HEK293T (cell line): Measurements from ENCODE around the gene KIT.

Experiments
- CTCF ChIA-PET: fragments of 350-600 bp; formaldehyde crosslinking; extraction: SDS; loops from one replicate; lab custom pipeline; 2021; ENCODE audit warnings: antibody characterized with exemption, inconsistent platforms; lab: Yijun Ruan, JAX
- POLR2A ChIA-PET: fragments of 350-600 bp; formaldehyde crosslinking; extraction: SDS; loops from one replicate; lab custom pipeline; 2020; ENCODE audit warnings: antibody characterized with exemption, inconsistent platforms; lab: Yijun Ruan, JAX
- DNase-seq: peaks from one replicate; pipeline ENCODE4 v3.0.0; 2012; ENCODE audit warnings: mixed read lengths; ENCODE audit errors: extremely low spot score
- ARNT ChIP-seq: fragments of 450-650 bp; IDR thresholded peaks from 2 replicates; pipeline ENCODE4 v1.6.1; 2017; ENCODE audit warnings: mild to moderate bottlenecking
- BHLHE40 ChIP-seq: fragments of 450-650 bp; IDR thresholded peaks from 2 replicates; pipeline ENCODE4 v1.6.1; 2016; ENCODE audit warnings: mild to moderate bottlenecking, moderate library complexity, borderline replicate concordance
- CTBP1 ChIP-seq: fragments of 450-650 bp; IDR thresholded peaks from 2 replicates; pipeline ENCODE4 v1.6.1; 2016; ENCODE audit warnings: borderline replicate concordance
- ELF4 ChIP-seq: fragments of 450-650 bp; IDR thresholded peaks from 2 replicates; pipeline ENCODE4 v1.6.1; 2017; ENCODE audit warnings: antibody characterized with exemption
- FOXA1 ChIP-seq: fragments of 450-650 bp; IDR thresholded peaks from 2 replicates; pipeline ENCODE4 v1.6.1; 2016; ENCODE audit warnings: mild to moderate bottlenecking
- FOXK2 ChIP-seq: fragments of 450-650 bp; IDR thresholded peaks from 2 replicates; pipeline ENCODE4 v1.6.1; 2016; ENCODE audit warnings: mild to moderate bottlenecking
- FOXM1 ChIP-seq: fragments of 450-650 bp; IDR thresholded peaks from 2 replicates; pipeline ENCODE4 v1.6.1; 2017; ENCODE audit warnings: mild to moderate bottlenecking, borderline replicate concordance
- HDGF ChIP-seq: fragments of 450-650 bp; IDR thresholded peaks from 2 replicates; pipeline ENCODE4 v1.6.1; 2017; ENCODE audit warnings: antibody characterized with exemption, borderline replicate concordance
- L3MBTL2 ChIP-seq: fragments of 450-650 bp; conservative IDR thresholded peaks from 2 replicates; pipeline ENCODE4 v1.6.1; 2016; ENCODE audit warnings: mild to moderate bottlenecking
- LEF1 ChIP-seq: fragments of 450-650 bp; IDR thresholded peaks from 2 replicates; pipeline ENCODE4 v1.6.1; 2017; ENCODE audit warnings: mild to moderate bottlenecking, borderline replicate concordance
- NFRKB ChIP-seq: fragments of 450-650 bp; IDR thresholded peaks from 2 replicates; pipeline ENCODE4 v1.6.1; 2016; ENCODE audit warnings: mild to moderate bottlenecking, moderate library complexity
- SP1 ChIP-seq: fragments of 450-650 bp; IDR thresholded peaks from 2 replicates; pipeline ENCODE4 v1.6.1; 2017
- SUZ12 ChIP-seq: fragments of 450-650 bp; IDR thresholded peaks from 2 replicates; pipeline ENCODE4 v1.6.1; 2016; ENCODE audit warnings: mild to moderate bottlenecking
- TARDBP ChIP-seq: fragments of 450-650 bp; IDR thresholded peaks from 2 replicates; pipeline ENCODE4 v1.6.1; 2016
- ZNF384 ChIP-seq: fragments of 450-650 bp; IDR thresholded peaks from 2 replicates; pipeline ENCODE4 v1.6.1; 2016
- TF ChIP-seq, protein P1 (sequence below): fragments of 450-650 bp; IDR thresholded peaks from 2 replicates; pipeline ENCODE4 v1.6.1; 2016

KIT gene

GRCh38 chr4:54662123-54662522, 4.4 kb downstream of the KIT start:
- TF ChIP-seq ARNT: no peak
- TF ChIP-seq SP1: no peak
- TF ChIP-seq, protein P1, sequence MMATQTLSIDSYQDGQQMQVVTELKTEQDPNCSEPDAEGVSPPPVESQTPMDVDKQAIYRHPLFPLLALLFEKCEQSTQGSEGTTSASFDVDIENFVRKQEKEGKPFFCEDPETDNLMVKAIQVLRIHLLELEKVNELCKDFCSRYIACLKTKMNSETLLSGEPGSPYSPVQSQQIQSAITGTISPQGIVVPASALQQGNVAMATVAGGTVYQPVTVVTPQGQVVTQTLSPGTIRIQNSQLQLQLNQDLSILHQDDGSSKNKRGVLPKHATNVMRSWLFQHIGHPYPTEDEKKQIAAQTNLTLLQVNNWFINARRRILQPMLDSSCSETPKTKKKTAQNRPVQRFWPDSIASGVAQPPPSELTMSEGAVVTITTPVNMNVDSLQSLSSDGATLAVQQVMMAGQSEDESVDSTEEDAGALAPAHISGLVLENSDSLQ: peak; percentile 60
- no peak for TF ChIP-seq SUZ12
- no peak for DNase-seq
- POLR2A ChIA-PET: no interaction called here
- CTCF ChIA-PET: no interaction called here

DNA sequence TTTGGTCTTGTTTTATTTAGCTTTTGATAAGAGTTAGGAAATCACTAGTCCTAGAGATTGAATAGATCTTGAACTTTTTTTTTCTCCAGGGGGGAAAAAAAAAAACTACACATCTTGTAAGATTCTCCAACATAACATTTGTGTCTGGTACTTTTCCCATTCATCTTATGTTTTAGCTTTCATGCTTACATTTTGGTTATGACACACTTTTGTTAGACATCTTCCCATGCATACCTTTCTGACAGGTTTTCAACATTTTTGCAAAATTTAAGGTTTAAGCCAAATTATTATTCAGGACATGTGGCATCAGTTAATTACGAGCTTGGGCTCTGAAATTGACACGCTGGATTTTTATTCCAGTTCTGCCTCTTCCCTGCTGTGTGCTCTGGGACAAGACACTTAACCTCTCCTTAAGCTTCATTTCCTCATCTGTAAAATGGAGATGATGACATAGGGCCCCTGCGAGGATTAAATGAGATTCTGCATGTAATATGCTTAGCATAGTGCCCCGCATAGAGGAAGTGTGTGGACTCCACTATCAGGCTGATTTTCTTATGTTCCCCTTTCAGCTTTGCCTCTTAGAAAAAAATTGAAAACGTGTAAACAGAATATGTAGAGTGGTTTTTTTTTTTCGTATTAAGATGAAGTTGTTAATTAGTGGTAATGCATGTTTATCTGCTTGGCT, 5.3 kb downstream of the KIT start:
- ChIA-PET CTCF (interaction anchor here (0.5 kb wide), 1 partner anchor 841 kb away, joined by 3 read pairs; no protein-coding TSS in a partner anchor), POLR2A (no interaction called here)
- TF ChIP-seq LEF1 (no peak), BHLHE40 (no peak), ARNT (no peak), HDGF (no peak), SUZ12 (no peak), ZNF384 (no peak), FOXK2 (no peak), NFRKB (no peak), ELF4 (no peak), TARDBP (no peak), SP1 (no peak), FOXA1 (no peak), FOXM1 (no peak), CTBP1 (no peak), L3MBTL2 (no peak)
- TF ChIP-seq, protein P1: no peak
- DNase-seq: no peak

- ChIA-PET CTCF (no interaction called here), POLR2A (no interaction called here)
- TF ChIP-seq NFRKB (no peak), TARDBP (no peak), CTBP1 (no peak), HDGF (no peak), BHLHE40 (no peak)
- DNase-seq: no peak
Observed at GRCh38 chr4:54664400-54664799, 6.6 kb downstream of the KIT start.

DNA sequence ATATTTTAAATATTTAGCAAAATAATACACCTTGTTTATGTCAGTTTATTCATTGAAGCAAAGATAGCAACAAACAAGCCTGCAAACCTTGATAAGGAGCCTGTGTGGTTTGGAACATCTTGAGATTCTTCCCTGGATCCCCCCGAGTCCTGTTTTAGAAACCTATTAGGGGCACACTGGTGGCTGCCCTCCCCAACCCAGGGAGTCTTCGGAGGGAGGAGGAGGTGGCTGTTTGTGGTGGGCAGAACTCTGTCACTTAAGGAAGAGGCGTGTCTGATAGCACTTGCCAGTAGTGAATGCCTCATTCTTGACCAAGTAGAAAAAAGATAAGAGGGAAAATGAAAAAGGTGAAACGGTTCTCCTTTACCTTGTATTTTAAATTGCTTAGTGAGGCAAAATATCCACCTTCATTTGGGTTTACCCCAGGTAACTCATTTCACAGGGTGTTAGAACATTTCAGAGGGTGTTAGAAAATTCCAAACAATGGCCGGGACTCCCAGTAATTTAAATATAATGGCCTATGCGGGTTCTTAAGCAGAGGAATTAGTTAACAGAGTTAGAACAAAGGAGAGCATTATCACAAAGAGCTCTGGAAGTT, 10.4 kb downstream of the KIT start:
- CTCF ChIA-PET: interaction anchor here (0.5 kb wide), 1 partner anchor 173 kb away, joined by 3 read pairs; no protein-coding TSS in a partner anchor
- no peak for TF ChIP-seq L3MBTL2
- no peak for TF ChIP-seq HDGF
- TF ChIP-seq, protein P1: no peak
- POLR2A ChIA-PET: no interaction called here
- DNase-seq: no peak

GRCh38 chr4:54669831-54670230, 12.1 kb downstream of the KIT start:
- POLR2A ChIA-PET: no interaction called here
- CTCF ChIA-PET: interaction anchor here (0.5 kb wide), 1 partner anchor 85 kb away, joined by 3 read pairs; no protein-coding TSS in a partner anchor
- TF ChIP-seq CTBP1 (no peak), FOXM1 (no peak), FOXK2 (no peak), FOXA1 (no peak), TARDBP (no peak), HDGF (no peak), SUZ12 (no peak), ELF4 (no peak), L3MBTL2 (no peak), NFRKB (no peak), BHLHE40 (no peak), LEF1 (no peak), ARNT (no peak), SP1 (no peak), ZNF384 (no peak)
- TF ChIP-seq, protein P1: no peak
- no peak for DNase-seq
